SU-DHL-6 (cell line): ENCODE results near the gene C10orf62.

Experiments used
- H2AFZ ChIP-seq: fragments of 200-600 bp; sonication (generic); 2 replicates; pipeline ENCODE4 v1.6.1; 2014; ENCODE audit warnings: low read depth, mild to moderate bottlenecking, moderate library complexity, mixed read lengths, antibody characterized with exemption, low read length; ENCODE audit not compliant: severe bottlenecking
- H3F3A ChIP-seq: fragments of 200-600 bp; shearing (Covaris generic); 2 replicates; pipeline ENCODE4 v1.6.0; 2016; ENCODE audit warnings: antibody characterized with exemption, mild to moderate bottlenecking; ENCODE audit not compliant: insufficient read depth
- H3K27ac ChIP-seq: fragments of 200-600 bp; sonication (generic); 2 replicates; pipeline ENCODE4 v1.5.1; 2016; ENCODE audit warnings: low read depth, mild to moderate bottlenecking, low read length, moderate library complexity, mixed read lengths
- H3K27me3 ChIP-seq: fragments of 200-600 bp; sonication (generic), shearing (Covaris generic); 2 replicates; pipeline ENCODE4 v1.6.0; 2014; ENCODE audit warnings: mild to moderate bottlenecking, low read length
- H3K36me3 ChIP-seq: fragments of 200-600 bp; sonication (generic); 2 replicates; pipeline ENCODE4 v1.6.1; 2014; ENCODE audit warnings: mild to moderate bottlenecking, low read length, mixed read lengths
- H3K4me2 ChIP-seq: fragments of 300-600, 200-600 bp; shearing (Covaris generic), sonication (generic); 2 replicates; pipeline ENCODE4 v1.6.0; 2014; ENCODE audit warnings: low read length, low read depth, mild to moderate bottlenecking; ENCODE audit not compliant: poor library complexity, severe bottlenecking
- H3K4me3 ChIP-seq: fragments of 200-600 bp; sonication (generic); 2 replicates; pipeline ENCODE4 v1.5.1; 2014; ENCODE audit warnings: antibody characterized with exemption, low read length, mild to moderate bottlenecking, mixed read lengths; ENCODE audit not compliant: insufficient read depth, poor library complexity, severe bottlenecking
- H3K79me2 ChIP-seq: fragments of 200-600 bp; sonication (generic); 2 replicates; pipeline ENCODE4 v1.6.1; 2014; ENCODE audit warnings: mild to moderate bottlenecking, low read length, moderate library complexity; ENCODE audit not compliant: insufficient read depth
- H3K9ac ChIP-seq: fragments of 200-600 bp; sonication (generic); 2 replicates; pipeline ENCODE4 v1.7.0; 2014; ENCODE audit warnings: mild to moderate bottlenecking, low read length
- H3K9me2 ChIP-seq: fragments of 200-600 bp; sonication (generic); replicated peaks from 2 replicates; pipeline ENCODE4 v1.6.1; 2014; ENCODE audit warnings: low read length; ENCODE audit not compliant: insufficient read depth
- H3K9me3 ChIP-seq: fragments of 200-600 bp; sonication (generic); 2 replicates; pipeline ENCODE4 v1.6.1; 2014; ENCODE audit warnings: low read length, mixed read lengths; ENCODE audit not compliant: insufficient read depth
- H4K20me1 ChIP-seq: fragments of 200-600 bp; sonication (generic); 2 replicates; pipeline ENCODE4 v1.6.1; 2014; ENCODE audit warnings: low read depth, mild to moderate bottlenecking, antibody characterized with exemption, low read length, moderate library complexity, mixed read lengths
- EZH2phosphoT487 ChIP-seq: fragments of 200-600 bp; sonication (generic), shearing (Covaris generic); conservative IDR thresholded peaks from 2 replicates; pipeline ENCODE4 v1.6.1; 2018; ENCODE audit warnings: mild to moderate bottlenecking, antibody characterized with exemption, low read length, moderate library complexity, mixed read lengths
- TF ChIP-seq, protein P1 (sequence below): fragments of 200-600 bp; sonication (generic); IDR thresholded peaks from one replicate; pipeline ENCODE4 v1.5.1; 2017; ENCODE audit warnings: antibody characterized with exemption, mild to moderate bottlenecking, low read length, moderate library complexity; ENCODE audit not compliant: insufficient read depth, poor library complexity, severe bottlenecking

C10orf62 gene

GRCh38 chr10:97570789-97571471 lies 18.6 kb upstream of the C10orf62 start:
- H3K9me3 ChIP-seq = no peaks in the 10 kb centered on the region
- no peak overlapping the region for H3K9ac ChIP-seq
- no peaks in the 10 kb centered on the region for H3F3A ChIP-seq
- no peaks in the 10 kb centered on the region for H4K20me1 ChIP-seq
- H3K9me2 ChIP-seq = no peaks in the 10 kb centered on the region
- H2AFZ ChIP-seq = no peak overlapping the region
- H3K79me2 ChIP-seq = no peaks in the 10 kb centered on the region
- H3K27ac ChIP-seq = no peak overlapping the region
- TF ChIP-seq EZH2phosphoT487 = no peak
- TF ChIP-seq, protein P1, sequence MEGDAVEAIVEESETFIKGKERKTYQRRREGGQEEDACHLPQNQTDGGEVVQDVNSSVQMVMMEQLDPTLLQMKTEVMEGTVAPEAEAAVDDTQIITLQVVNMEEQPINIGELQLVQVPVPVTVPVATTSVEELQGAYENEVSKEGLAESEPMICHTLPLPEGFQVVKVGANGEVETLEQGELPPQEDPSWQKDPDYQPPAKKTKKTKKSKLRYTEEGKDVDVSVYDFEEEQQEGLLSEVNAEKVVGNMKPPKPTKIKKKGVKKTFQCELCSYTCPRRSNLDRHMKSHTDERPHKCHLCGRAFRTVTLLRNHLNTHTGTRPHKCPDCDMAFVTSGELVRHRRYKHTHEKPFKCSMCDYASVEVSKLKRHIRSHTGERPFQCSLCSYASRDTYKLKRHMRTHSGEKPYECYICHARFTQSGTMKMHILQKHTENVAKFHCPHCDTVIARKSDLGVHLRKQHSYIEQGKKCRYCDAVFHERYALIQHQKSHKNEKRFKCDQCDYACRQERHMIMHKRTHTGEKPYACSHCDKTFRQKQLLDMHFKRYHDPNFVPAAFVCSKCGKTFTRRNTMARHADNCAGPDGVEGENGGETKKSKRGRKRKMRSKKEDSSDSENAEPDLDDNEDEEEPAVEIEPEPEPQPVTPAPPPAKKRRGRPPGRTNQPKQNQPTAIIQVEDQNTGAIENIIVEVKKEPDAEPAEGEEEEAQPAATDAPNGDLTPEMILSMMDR = no peak
- no peaks in the 10 kb centered on the region for H3K36me3 ChIP-seq
- H3K4me2 ChIP-seq = no peak overlapping the region
- no peaks in the 10 kb centered on the region for H3K27me3 ChIP-seq
- no peak overlapping the region for H3K4me3 ChIP-seq

DNA sequence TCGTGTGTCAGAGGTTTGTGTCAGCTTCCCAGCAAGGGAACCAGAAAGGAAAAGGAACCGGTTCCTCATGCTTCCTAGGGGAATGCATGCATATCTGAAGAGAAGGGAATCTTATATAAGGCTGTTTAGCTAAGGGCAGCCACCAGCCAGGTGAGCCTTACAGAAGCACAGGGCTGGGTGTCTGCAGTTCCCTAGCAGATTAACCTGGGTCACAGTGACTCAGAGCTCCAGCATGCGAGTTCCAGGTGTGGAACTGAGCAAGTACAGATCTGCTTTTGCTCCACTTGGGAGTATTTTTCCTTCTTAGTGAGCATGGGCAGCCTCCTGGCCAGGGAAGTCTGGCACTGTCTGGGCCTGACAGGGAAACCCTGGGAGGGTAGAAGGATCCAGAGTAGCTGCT lies 17.9 kb upstream of the C10orf62 start:
- H4K20me1 ChIP-seq = no peaks in the 10 kb centered on the region
- no peaks in the 10 kb centered on the region for H3K36me3 ChIP-seq
- H3K79me2 ChIP-seq = no peaks in the 10 kb centered on the region
- no peak overlapping the region for H3K4me3 ChIP-seq
- H3K4me2 ChIP-seq = no peak overlapping the region
- H3K9me2 ChIP-seq = no peaks in the 10 kb centered on the region
- H2AFZ ChIP-seq = no peak overlapping the region
- TF ChIP-seq, protein P1 = no peak
- no peak for TF ChIP-seq EZH2phosphoT487
- H3K27me3 ChIP-seq = no peaks in the 10 kb centered on the region
- H3K27ac ChIP-seq = no peak overlapping the region
- H3K9me3 ChIP-seq = no peaks in the 10 kb centered on the region
- H3K9ac ChIP-seq = no peak overlapping the region
- H3F3A ChIP-seq = no peaks in the 10 kb centered on the region

GRCh38 chr10:97572214-97572989 lies 17.1 kb upstream of the C10orf62 start, which contains the start of gene ANKRD2:
TSS of gene ANKRD2 (plus strand) at chr10:97572779. CDS start at chr10:97572789, 10 bp downstream.
- no peak within 1 kb of the TSS for H3K27ac ChIP-seq
- no peak within 1 kb of the TSS for H2AFZ ChIP-seq
- no peaks in the 10 kb centered on the region for H3F3A ChIP-seq
- no peak within 1 kb of the TSS for H3K4me3 ChIP-seq
- H3K9me3 ChIP-seq = no peaks in the 10 kb centered on the region
- H4K20me1 ChIP-seq = no peaks in the 10 kb centered on the region
- no peaks in the 10 kb centered on the region for H3K79me2 ChIP-seq
- H3K4me2 ChIP-seq = no peak within 1 kb of the TSS
- H3K9ac ChIP-seq = no peak within 1 kb of the TSS
- no peaks in the 10 kb centered on the region for H3K27me3 ChIP-seq
- no peak for TF ChIP-seq EZH2phosphoT487
- TF ChIP-seq, protein P1 = peak; percentile 70
- no peaks in the 10 kb centered on the region for H3K9me2 ChIP-seq
- no peaks in the 10 kb centered on the region for H3K36me3 ChIP-seq
